AG10803 (cell line): Measurements from ENCODE around the gene NINL.

Source experiments
- DNase-seq: peaks from one replicate; pipeline ENCODE4 v3.0.0; 2010; ENCODE audit warnings: low read depth
- H3K4me3 ChIP-seq: 2 replicates; pipeline ENCODE4 v1.5.1; 2011; ENCODE audit warnings: mild to moderate bottlenecking, low read length, control low read depth
- CTCF ChIP-seq: conservative IDR thresholded peaks from 2 replicates; pipeline ENCODE4 v1.5.1; 2011; ENCODE audit warnings: mild to moderate bottlenecking, low read length, control low read depth, inconsistent platforms

Gene NINL

GRCh38 chr20:25466846-25467245 is 118.5 kb downstream of the NINL start:
- no peak overlapping the region for H3K4me3 ChIP-seq
- DNase-seq: no peak
- no peak for TF ChIP-seq CTCF

GRCh38 chr20:25465243-25466135 is 119.8 kb downstream of the NINL start:
- no peak for DNase-seq
- TF ChIP-seq CTCF: no peak
- H3K4me3 ChIP-seq: no peak overlapping the region

GRCh38 chr20:25464501-25465242 is 120.7 kb downstream of the NINL start:
- no peak for TF ChIP-seq CTCF
- DNase-seq: peak; percentile 13
- H3K4me3 ChIP-seq: no peak overlapping the region

GRCh38 chr20:25461786-25462545 is 123.4 kb downstream of the NINL start:
- DNase-seq: no peak
- no peak overlapping the region for H3K4me3 ChIP-seq
- TF ChIP-seq CTCF: no peak

- TF ChIP-seq CTCF: no peak
- no peak for DNase-seq
- no peak overlapping the region for H3K4me3 ChIP-seq
Observed at GRCh38 chr20:25461281-25461650, 124.1 kb downstream of the NINL start.

GRCh38 chr20:25460566-25461280 is 124.6 kb downstream of the NINL start:
- DNase-seq: no peak
- no peak overlapping the region for H3K4me3 ChIP-seq
- TF ChIP-seq CTCF: no peak
